ENCODE measurements around the gene WWOX. TPM values are rescaled to one million over a fixed set of nuclear protein-coding genes. Genes with fewer than 3 reads are reported as not detected.

The WWOX gene
- total and polyA plus RNA-seq, 2 experiments from 2014 or later, result 22.1 to 123 TPM

- Histone ChIP-seq H3K27me3 (no peaks in the 10 kb centered on the region), H3K4me3 (no peak overlapping the region), H3K27ac (no peak overlapping the region), H3K4me1 (ENCODE audit: low read depth) (peaks cover 4% of the 10 kb centered on the region), H3K36me3 (no peaks in the 10 kb centered on the region), H3K9me3 (ENCODE audit: low read depth) (no peaks in the 10 kb centered on the region)
- DNase-seq (ENCODE audit: low read depth in 1 of 2, low spot score in 1 of 2), result no peak
- TF ChIP-seq, protein P1, sequence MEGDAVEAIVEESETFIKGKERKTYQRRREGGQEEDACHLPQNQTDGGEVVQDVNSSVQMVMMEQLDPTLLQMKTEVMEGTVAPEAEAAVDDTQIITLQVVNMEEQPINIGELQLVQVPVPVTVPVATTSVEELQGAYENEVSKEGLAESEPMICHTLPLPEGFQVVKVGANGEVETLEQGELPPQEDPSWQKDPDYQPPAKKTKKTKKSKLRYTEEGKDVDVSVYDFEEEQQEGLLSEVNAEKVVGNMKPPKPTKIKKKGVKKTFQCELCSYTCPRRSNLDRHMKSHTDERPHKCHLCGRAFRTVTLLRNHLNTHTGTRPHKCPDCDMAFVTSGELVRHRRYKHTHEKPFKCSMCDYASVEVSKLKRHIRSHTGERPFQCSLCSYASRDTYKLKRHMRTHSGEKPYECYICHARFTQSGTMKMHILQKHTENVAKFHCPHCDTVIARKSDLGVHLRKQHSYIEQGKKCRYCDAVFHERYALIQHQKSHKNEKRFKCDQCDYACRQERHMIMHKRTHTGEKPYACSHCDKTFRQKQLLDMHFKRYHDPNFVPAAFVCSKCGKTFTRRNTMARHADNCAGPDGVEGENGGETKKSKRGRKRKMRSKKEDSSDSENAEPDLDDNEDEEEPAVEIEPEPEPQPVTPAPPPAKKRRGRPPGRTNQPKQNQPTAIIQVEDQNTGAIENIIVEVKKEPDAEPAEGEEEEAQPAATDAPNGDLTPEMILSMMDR (IDR thresholded peaks at IDR 0.05; ENCODE audit: low read depth, low read length), result no peak
These were observed 542.0 kb downstream of the WWOX start for GRCh38 chr16:78641433-78641832.

DNA sequence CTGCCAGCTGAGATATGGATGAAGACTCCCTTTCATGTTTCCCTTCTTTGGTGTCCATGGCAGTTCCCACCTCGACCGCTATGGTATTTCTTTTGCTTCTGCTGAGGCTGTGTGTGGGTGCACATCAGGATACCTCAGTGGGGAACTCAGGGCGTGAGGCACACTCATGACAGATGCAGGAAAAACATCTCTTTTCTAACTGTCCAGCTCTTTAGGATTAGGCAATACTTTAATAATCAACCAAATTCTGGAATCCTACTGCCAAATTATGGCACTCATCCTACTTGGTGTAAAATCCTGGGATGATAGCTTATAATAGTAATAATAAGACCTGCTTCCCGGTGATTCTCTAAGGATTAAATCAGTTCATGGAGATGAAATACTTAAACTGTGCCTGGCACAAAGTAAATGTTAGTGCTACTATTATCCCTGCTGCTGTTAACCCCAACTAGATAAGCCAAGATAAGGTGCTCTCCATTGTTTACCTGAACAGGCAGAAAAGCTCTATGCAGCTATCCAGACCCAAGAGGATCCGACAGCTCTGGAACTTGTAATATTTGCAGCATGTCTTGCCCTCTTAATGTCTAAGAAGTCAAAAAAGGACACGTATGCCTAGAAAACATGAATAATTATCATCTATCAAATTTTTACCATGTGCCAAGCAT lies 543.3 kb downstream of the WWOX start:
- H3K4me3 ChIP-seq, result no peak overlapping the region
- no peak for DNase-seq (ENCODE audit: low read depth in 1 of 2, low spot score in 1 of 2)
- TF ChIP-seq, protein P1 (IDR thresholded peaks at IDR 0.05; ENCODE audit: low read depth, low read length), result no peak
- H3K27ac ChIP-seq, result no peak overlapping the region
- peaks cover 4% of the 10 kb centered on the region for H3K4me1 ChIP-seq (ENCODE audit: low read depth)
- no peaks in the 10 kb centered on the region for H3K27me3 ChIP-seq
- H3K9me3 ChIP-seq (ENCODE audit: low read depth), result no peaks in the 10 kb centered on the region
- no peaks in the 10 kb centered on the region for H3K36me3 ChIP-seq

DNA sequence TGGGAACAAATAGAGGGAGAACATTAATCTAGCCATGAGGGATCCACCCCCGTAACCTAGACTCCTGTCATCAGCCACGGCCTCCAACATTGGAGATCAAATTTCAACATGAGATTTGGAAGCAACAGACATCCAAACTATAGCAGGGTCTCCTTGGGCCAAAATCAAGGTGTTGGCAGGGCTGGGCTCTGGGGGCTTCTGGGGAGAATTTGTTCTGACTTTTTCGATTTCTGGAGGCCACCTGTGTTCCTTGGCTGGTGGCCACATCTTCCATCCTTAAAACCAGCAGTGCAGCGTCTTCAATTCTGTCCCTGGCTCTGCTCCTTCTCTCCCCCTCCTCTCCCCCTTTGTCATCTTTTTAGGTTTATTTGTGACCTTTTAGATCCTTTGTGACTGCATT lies 546.2 kb downstream of the WWOX start:
- Histone ChIP-seq H3K27ac (no peak overlapping the region), H3K4me1 (ENCODE audit: low read depth) (no peaks in the 10 kb centered on the region), H3K4me3 (no peak overlapping the region), H3K27me3 (no peaks in the 10 kb centered on the region), H3K9me3 (ENCODE audit: low read depth) (no peaks in the 10 kb centered on the region), H3K36me3 (no peaks in the 10 kb centered on the region)
- DNase-seq (ENCODE audit: low read depth in 1 of 2, low spot score in 1 of 2), result no peak
- TF ChIP-seq, protein P1 (IDR thresholded peaks at IDR 0.05; ENCODE audit: low read depth, low read length), result no peak

DNA sequence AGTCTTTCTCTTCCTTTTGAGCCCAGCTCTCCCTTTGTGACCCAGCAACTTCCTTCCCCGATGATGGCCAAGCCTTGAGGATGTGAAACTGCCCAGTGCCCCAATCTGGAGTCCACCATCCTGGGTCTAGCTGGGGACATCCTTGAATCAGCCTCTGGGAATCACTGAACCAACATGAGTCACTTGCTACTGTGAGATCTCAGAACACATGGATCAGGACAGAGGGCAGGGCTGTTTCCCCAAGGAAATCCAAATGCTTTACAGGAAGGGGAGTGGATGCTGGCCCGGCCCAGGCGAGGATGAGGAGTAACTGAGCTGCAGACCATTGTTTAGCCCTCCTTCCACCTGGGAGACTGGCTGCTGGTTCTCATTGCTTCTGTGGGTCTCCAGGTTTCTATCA lies 547.6 kb downstream of the WWOX start:
- Histone ChIP-seq H3K27me3 (no peaks in the 10 kb centered on the region), H3K27ac (no peak overlapping the region), H3K9me3 (ENCODE audit: low read depth) (no peaks in the 10 kb centered on the region), H3K36me3 (no peaks in the 10 kb centered on the region), H3K4me1 (ENCODE audit: low read depth) (no peaks in the 10 kb centered on the region), H3K4me3 (no peak overlapping the region)
- TF ChIP-seq, protein P1 (IDR thresholded peaks at IDR 0.05; ENCODE audit: low read depth, low read length), result no peak
- DNase-seq (ENCODE audit: low read depth in 1 of 2, low spot score in 1 of 2), result no peak

DNA sequence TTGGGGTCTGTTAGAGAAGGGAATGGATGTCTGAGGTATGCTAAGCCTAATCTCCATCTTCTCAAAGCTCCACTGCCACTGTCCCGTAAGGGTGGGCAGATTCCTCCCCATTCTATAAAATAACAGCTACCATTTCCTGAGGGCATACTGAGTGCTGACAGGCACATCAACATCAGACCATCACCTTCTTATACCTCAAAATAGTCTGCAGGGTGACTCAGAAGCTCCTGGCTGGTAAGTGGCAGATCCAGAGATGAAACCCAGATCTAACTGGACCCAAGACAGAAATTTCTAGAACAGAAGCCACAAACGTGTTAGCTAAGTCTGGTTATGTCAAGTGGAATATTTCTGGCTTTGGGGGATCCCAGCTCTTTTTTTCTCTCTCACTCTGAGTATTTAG lies 548.0 kb downstream of the WWOX start:
- no peak overlapping the region for H3K27ac ChIP-seq
- no peaks in the 10 kb centered on the region for H3K4me1 ChIP-seq (ENCODE audit: low read depth)
- TF ChIP-seq, protein P1 (IDR thresholded peaks at IDR 0.05; ENCODE audit: low read depth, low read length), result no peak
- no peaks in the 10 kb centered on the region for H3K27me3 ChIP-seq
- no peaks in the 10 kb centered on the region for H3K9me3 ChIP-seq (ENCODE audit: low read depth)
- H3K36me3 ChIP-seq, result no peaks in the 10 kb centered on the region
- no peak overlapping the region for H3K4me3 ChIP-seq
- no peak for DNase-seq (ENCODE audit: low read depth in 1 of 2, low spot score in 1 of 2)
